ENCODE measurements around the gene CRNKL1.

Gene CRNKL1

DNA sequence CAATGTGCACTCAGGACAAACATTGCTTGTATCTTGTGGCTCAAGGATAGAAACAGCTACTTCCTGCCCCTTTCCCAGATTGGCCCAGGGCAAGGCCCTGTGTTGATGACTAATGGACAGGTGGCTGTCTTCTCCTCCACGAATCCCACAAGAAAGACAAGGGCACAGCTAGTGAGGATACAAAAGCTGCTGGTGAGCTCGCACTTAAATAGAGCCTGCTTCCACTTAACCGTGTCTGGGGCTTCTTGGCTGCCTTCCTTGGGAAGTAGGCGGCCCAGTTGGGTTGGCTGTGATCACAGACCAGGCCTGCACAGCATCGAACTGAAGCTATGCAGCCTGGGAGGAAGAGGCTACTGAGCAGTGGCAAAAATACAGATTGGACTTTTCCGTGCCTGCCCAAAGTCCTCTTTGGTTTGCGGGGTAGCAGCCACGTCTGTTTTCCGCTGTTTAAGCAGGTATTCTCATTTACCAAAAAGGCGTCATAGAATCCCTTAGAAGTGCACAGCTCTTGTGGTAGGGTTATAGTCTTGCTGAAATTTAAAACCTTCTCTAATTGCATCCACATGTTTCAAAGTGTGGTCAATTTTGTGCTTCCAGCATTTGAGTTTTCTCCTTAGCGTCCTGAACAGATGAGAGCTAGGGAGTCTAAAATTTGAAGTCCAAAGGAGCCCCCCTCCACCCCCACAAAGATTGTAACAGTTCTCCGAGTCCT, 58.2 kb downstream of the CRNKL1 start:
- Histone ChIP-seq H4K91ac (ENCODE audit: low read depth, low read length) (peak overlapping the region; percentile 98), H2AFZ (ENCODE audit: insufficient read depth, low read length, poor library complexity) (peak overlapping the region; percentile 62), H3K23ac (ENCODE audit: low read length) (no peak overlapping the region), H3K79me2 (ENCODE audit: control insufficient read depth, insufficient read depth, low read length, poor library complexity) (peaks cover 3% of the 10 kb centered on the region), H3K27ac (ENCODE audit: low read depth, low read length) (peak overlapping the region; percentile 99), H2BK5ac (ENCODE audit: low read depth, low read length, poor library complexity) (peak overlapping the region; percentile 99), H3K4ac (ENCODE audit: low read depth, low read length) (peak overlapping the region; percentile 78), H4K8ac (ENCODE audit: low read depth, low read length) (peak overlapping the region; percentile 90), H3K4me1 (ENCODE audit: control insufficient read depth in 1 of 2, insufficient read depth in 2 of 2, low read length in 2 of 2) (peaks cover 27 to 37% of the 10 kb centered on the region in 2 experiments), H3K4me2 (ENCODE audit: low read length) (peak overlapping the region; percentile 12), H2AK5ac (ENCODE audit: low read length) (peak overlapping the region; percentile 97), H2BK120ac (ENCODE audit: insufficient read depth, low read length, poor library complexity) (peak overlapping the region; percentile 94), H3K79me1 (ENCODE audit: low read length) (peaks cover 39% of the 10 kb centered on the region), H3K36me3 (ENCODE audit: control insufficient read depth in 1 of 2, insufficient read depth in 2 of 2, low read length in 2 of 2) (peaks cover 15 to 18% of the 10 kb centered on the region in 2 experiments), H3K18ac (ENCODE audit: low read length) (peak overlapping the region; percentile 94), H3K4me3 (ENCODE audit: low read depth, low read length) (no peak overlapping the region), H4K12ac (ENCODE audit: low read depth, low read length) (peak overlapping the region; percentile 47), H3K14ac (ENCODE audit: low read length) (peak overlapping the region; percentile 95), H3K9ac (ENCODE audit: low read length) (peak overlapping the region; percentile 7), H3K27me3 (ENCODE audit: insufficient read depth, low read length) (no peaks in the 10 kb centered on the region), H3K9me3 (ENCODE audit: insufficient read depth, low read depth, low read length) (no peaks in the 10 kb centered on the region), H2BK12ac (ENCODE audit: low read length) (peak overlapping the region; percentile 97)
- no CpG with 5 or more reads among the region's 12 CpGs for WGBS (ENCODE audit: extremely low coverage, insufficient coverage, insufficient read length)
- peak; percentile 58 to 67 for DNase-seq

DNA sequence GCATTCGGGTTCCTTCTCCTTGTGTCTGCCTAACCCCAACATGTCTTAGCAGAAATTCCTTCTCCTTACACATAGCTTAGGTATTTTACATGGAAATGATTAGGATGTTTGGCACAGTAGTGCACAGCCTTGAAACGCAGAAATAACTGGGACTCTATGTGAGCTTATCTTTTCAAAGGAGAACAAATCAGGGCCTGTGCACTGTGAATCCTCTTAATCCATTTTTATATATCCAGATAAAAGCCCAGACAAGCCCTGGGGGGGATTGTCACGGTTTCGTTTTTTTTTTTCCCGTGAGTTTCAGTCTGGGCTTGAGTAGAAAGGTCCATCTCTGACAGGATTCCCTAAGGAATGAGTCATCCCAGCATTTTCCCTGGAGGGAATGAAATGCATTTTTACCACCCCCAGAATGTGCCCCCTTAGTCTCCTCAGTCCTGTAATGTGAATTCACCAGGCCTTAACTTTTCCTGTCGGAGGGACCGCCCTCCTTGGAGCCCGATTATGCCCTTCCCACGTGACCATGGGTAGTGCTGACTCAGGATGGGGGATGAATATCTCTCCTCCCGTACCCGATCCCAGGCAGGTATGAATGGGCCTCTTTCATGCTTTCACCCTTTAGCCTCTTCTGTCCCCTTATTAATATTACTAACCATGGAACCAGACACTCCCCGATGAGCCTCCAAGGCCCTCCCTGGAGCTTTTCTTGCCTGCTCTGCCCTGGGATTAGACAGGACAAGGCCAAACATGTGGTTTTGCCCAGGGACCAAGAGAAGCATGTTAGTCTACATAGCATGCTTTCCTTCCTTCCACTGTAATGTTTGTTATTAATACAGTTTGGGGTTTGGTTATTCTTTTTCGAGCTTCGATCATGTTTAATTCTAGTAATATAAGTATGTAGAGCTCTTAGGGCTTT, 59.0 kb downstream of the CRNKL1 start:
- Histone ChIP-seq H3K79me1 (ENCODE audit: low read length) (peaks cover 39% of the 10 kb centered on the region), H3K9me3 (ENCODE audit: insufficient read depth, low read depth, low read length) (no peaks in the 10 kb centered on the region), H3K27me3 (ENCODE audit: insufficient read depth, low read length) (no peaks in the 10 kb centered on the region), H4K8ac (ENCODE audit: low read depth, low read length) (peak overlapping the region; percentile 89), H3K4me2 (ENCODE audit: low read length) (peak overlapping the region; percentile 4), H2AFZ (ENCODE audit: insufficient read depth, low read length, poor library complexity) (no peak overlapping the region), H4K91ac (ENCODE audit: low read depth, low read length) (peak overlapping the region; percentile 99), H2BK5ac (ENCODE audit: low read depth, low read length, poor library complexity) (peak overlapping the region; percentile 99), H2BK120ac (ENCODE audit: insufficient read depth, low read length, poor library complexity) (peak overlapping the region; percentile 99), H2BK12ac (ENCODE audit: low read length) (peak overlapping the region; percentile 96), H3K4me1 (ENCODE audit: control insufficient read depth in 1 of 2, insufficient read depth in 2 of 2, low read length in 2 of 2) (peaks cover 27 to 37% of the 10 kb centered on the region in 2 experiments), H3K9ac (ENCODE audit: low read length) (no peak overlapping the region), H3K23ac (ENCODE audit: low read length) (no peak overlapping the region), H3K4ac (ENCODE audit: low read depth, low read length) (peak overlapping the region; percentile 89), H2AK5ac (ENCODE audit: low read length) (peak overlapping the region; percentile 89), H3K4me3 (ENCODE audit: low read depth, low read length) (no peak overlapping the region), H4K12ac (ENCODE audit: low read depth, low read length) (no peak overlapping the region), H3K18ac (ENCODE audit: low read length) (peak overlapping the region; percentile 86), H3K36me3 (ENCODE audit: control insufficient read depth in 1 of 2, insufficient read depth in 2 of 2, low read length in 2 of 2) (peaks cover 7 to 10% of the 10 kb centered on the region in 2 experiments), H3K14ac (ENCODE audit: low read length) (peak overlapping the region; percentile 93), H3K79me2 (ENCODE audit: control insufficient read depth, insufficient read depth, low read length, poor library complexity) (peaks cover 3% of the 10 kb centered on the region), H3K27ac (ENCODE audit: low read depth, low read length) (peak overlapping the region; percentile 99)
- peak; percentile 56 to 83 for DNase-seq
- no CpG with 5 or more reads among the region's 14 CpGs for WGBS (ENCODE audit: extremely low coverage, insufficient coverage, insufficient read length)

DNA sequence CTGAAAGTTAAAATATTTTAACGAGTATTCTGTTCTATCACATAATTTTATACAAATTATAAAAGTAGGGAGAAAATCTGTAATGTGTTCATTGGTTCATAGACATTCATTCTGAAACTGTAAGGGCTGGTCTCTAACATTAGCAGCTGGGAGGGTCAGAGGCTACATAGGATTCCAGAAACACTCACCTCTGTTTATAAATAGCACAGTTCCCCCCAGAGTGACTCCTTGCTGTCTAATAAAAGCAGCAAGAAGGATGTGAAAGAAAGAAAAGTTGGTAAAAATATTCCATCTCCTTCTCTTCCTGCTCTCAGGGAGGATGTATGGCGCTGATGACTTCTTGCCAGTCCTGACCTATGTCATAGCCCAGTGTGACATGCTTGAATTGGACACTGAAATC, 60.4 kb downstream of the CRNKL1 start:
- Histone ChIP-seq H3K9ac (ENCODE audit: low read length) (no peak overlapping the region), H3K23ac (ENCODE audit: low read length) (no peak overlapping the region), H3K27me3 (ENCODE audit: insufficient read depth, low read length) (no peaks in the 10 kb centered on the region), H3K18ac (ENCODE audit: low read length) (peak overlapping the region; percentile 82), H3K14ac (ENCODE audit: low read length) (peak overlapping the region; percentile 82), H2BK5ac (ENCODE audit: low read depth, low read length, poor library complexity) (peak overlapping the region; percentile 96), H3K36me3 (ENCODE audit: control insufficient read depth in 1 of 2, insufficient read depth in 2 of 2, low read length in 2 of 2) (peaks cover 2 to 4% of the 10 kb centered on the region in 2 experiments), H3K79me2 (ENCODE audit: control insufficient read depth, insufficient read depth, low read length, poor library complexity) (peaks cover 3% of the 10 kb centered on the region), H2AK5ac (ENCODE audit: low read length) (peak overlapping the region; percentile 60), H3K27ac (ENCODE audit: low read depth, low read length) (peak overlapping the region; percentile 98), H3K4me2 (ENCODE audit: low read length) (no peak overlapping the region), H3K9me3 (ENCODE audit: insufficient read depth, low read depth, low read length) (no peaks in the 10 kb centered on the region), H2AFZ (ENCODE audit: insufficient read depth, low read length, poor library complexity) (peak overlapping the region; percentile 60), H3K4ac (ENCODE audit: low read depth, low read length) (peak overlapping the region; percentile 94), H3K79me1 (ENCODE audit: low read length) (peaks cover 36% of the 10 kb centered on the region), H3K4me1 (ENCODE audit: control insufficient read depth in 1 of 2, insufficient read depth in 2 of 2, low read length in 2 of 2) (peaks cover 24 to 38% of the 10 kb centered on the region in 2 experiments), H2BK12ac (ENCODE audit: low read length) (peak overlapping the region; percentile 90), H4K12ac (ENCODE audit: low read depth, low read length) (no peak overlapping the region), H4K8ac (ENCODE audit: low read depth, low read length) (peak overlapping the region; percentile 71), H2BK120ac (ENCODE audit: insufficient read depth, low read length, poor library complexity) (peak overlapping the region; percentile 76), H3K4me3 (ENCODE audit: low read depth, low read length) (no peak overlapping the region), H4K91ac (ENCODE audit: low read depth, low read length) (peak overlapping the region; percentile 96)
- DNase-seq: no peak
- WGBS (ENCODE audit: extremely low coverage, insufficient coverage, insufficient read length): no CpG with 5 or more reads among the region's 2 CpGs

DNA sequence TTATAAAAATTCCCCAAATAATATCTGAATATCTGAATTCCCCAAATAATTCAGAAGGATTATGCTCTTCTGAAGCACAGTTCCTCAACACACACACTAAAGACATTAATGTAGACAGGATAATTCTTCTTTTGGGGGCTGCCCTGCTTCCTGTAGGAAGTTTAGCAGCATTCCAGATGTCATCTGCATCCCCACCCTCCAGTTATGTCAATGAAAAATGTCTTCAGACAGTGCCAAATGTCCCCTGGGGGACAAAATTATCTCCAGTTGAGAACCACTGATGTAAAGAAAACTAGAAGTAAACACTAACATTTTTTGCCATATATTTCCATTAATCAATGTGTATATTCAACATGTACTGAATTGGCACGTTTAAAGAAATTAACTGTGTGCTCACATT, 61.0 kb downstream of the CRNKL1 start:
- no peaks in the 10 kb centered on the region for H3K9me3 ChIP-seq (ENCODE audit: insufficient read depth, low read depth, low read length)
- H3K9ac ChIP-seq (ENCODE audit: low read length): no peak overlapping the region
- no peak overlapping the region for H3K4me3 ChIP-seq (ENCODE audit: low read depth, low read length)
- H3K4me1 ChIP-seq (ENCODE audit: control insufficient read depth in 1 of 2, insufficient read depth in 2 of 2, low read length in 2 of 2): peaks cover 22 to 38% of the 10 kb centered on the region in 2 experiments
- peak overlapping the region; percentile 49 for H3K4ac ChIP-seq (ENCODE audit: low read depth, low read length)
- peak overlapping the region; percentile 54 for H2BK120ac ChIP-seq (ENCODE audit: insufficient read depth, low read length, poor library complexity)
- WGBS (ENCODE audit: extremely low coverage, insufficient coverage, insufficient read length): no CpG with 5 or more reads among the region's 1 CpG
- peak overlapping the region; percentile 57 for H4K91ac ChIP-seq (ENCODE audit: low read depth, low read length)
- no peak overlapping the region for H4K12ac ChIP-seq (ENCODE audit: low read depth, low read length)
- no peak overlapping the region for H3K14ac ChIP-seq (ENCODE audit: low read length)
- no peak overlapping the region for H3K18ac ChIP-seq (ENCODE audit: low read length)
- H3K23ac ChIP-seq (ENCODE audit: low read length): no peak overlapping the region
- H3K79me1 ChIP-seq (ENCODE audit: low read length): peaks cover 38% of the 10 kb centered on the region
- no peak overlapping the region for H2AK5ac ChIP-seq (ENCODE audit: low read length)
- H3K4me2 ChIP-seq (ENCODE audit: low read length): no peak overlapping the region
- H3K27ac ChIP-seq (ENCODE audit: low read depth, low read length): peak overlapping the region; percentile 72
- peaks cover 2% of the 10 kb centered on the region in 2 experiments for H3K36me3 ChIP-seq (ENCODE audit: control insufficient read depth in 1 of 2, insufficient read depth in 2 of 2, low read length in 2 of 2)
- peaks cover 3% of the 10 kb centered on the region for H3K79me2 ChIP-seq (ENCODE audit: control insufficient read depth, insufficient read depth, low read length, poor library complexity)
- peak overlapping the region; percentile 49 for H4K8ac ChIP-seq (ENCODE audit: low read depth, low read length)
- no peaks in the 10 kb centered on the region for H3K27me3 ChIP-seq (ENCODE audit: insufficient read depth, low read length)
- no peak overlapping the region for H2BK12ac ChIP-seq (ENCODE audit: low read length)
- no peak overlapping the region for H2AFZ ChIP-seq (ENCODE audit: insufficient read depth, low read length, poor library complexity)
- DNase-seq: no peak
- H2BK5ac ChIP-seq (ENCODE audit: low read depth, low read length, poor library complexity): peak overlapping the region; percentile 77
